Activated T-helper 1 cell treated with anti-CD3 and anti-CD28 coated beads, Interleukin-12 subunit alpha, Interleukin-12 subunit beta, Interleukin-2, Interleukin-4 antibody, amounts not matched to agents 30 ng/mL and 10 ng/mL and 1 ng/mL, durations not matched to agents 14 hours and 24 hours and 36 hours (primary cell): Measurements from ENCODE around the gene LAIR1. TPM values are rescaled to one million over a fixed set of nuclear protein-coding genes. Genes with fewer than 3 reads are reported as not detected.

Source experiments
- total RNA-seq: library from RNA; stranded (reverse); gene quantifications from 2 replicates; pipeline ENCODE4 v1.2.3, GENCODE V29; 2022

The LAIR1 gene
- total RNA-seq, 1 donor from 2014 or later: 9.4 TPM

Other genes with a start within 250 kb of the LAIR1 start
- 31.1 and 33.4 TPM in 2 replicates for gene TFPT, start 249.3 kb downstream of the LAIR1 start, total RNA-seq
- gene PRPF31, start 249.2 kb downstream of the LAIR1 start, total RNA-seq: 110 and 118 TPM in 2 replicates
- gene CNOT3, start 227.2 kb downstream of the LAIR1 start, total RNA-seq: 70.0 and 73.2 TPM in 2 replicates
- gene LENG1, start 205.2 kb downstream of the LAIR1 start, total RNA-seq: 5.8 and 6.6 TPM in 2 replicates
- gene TMC4, start 191.8 kb downstream of the LAIR1 start, total RNA-seq: 0.73 and 0.83 TPM in 2 replicates
- 255 and 263 TPM in 2 replicates for gene MBOAT7, start 175.4 kb downstream of the LAIR1 start, total RNA-seq
- gene TSEN34, start 173.6 kb downstream of the LAIR1 start, total RNA-seq: 20.1 and 20.9 TPM in 2 replicates
- gene RPS9, start 164.1 kb downstream of the LAIR1 start, total RNA-seq: 1,475 and 1,511 TPM in 2 replicates
- gene LILRB3, start 141.9 kb downstream of the LAIR1 start, total RNA-seq: 0.67 and 0.78 TPM in 2 replicates
- gene LILRA6, start 122.1 kb downstream of the LAIR1 start, total RNA-seq: 0.27 and 0.36 TPM in 2 replicates
- gene LILRB5, start 107.7 kb downstream of the LAIR1 start, total RNA-seq: not detected in 2 replicates
- not detected in 2 replicates for gene LILRB2, start 83.8 kb downstream of the LAIR1 start, total RNA-seq
- not detected in 2 replicates for gene LILRA5, start 51.8 kb downstream of the LAIR1 start, total RNA-seq
- gene LILRA4, start 25.8 kb downstream of the LAIR1 start, total RNA-seq: not detected in 2 replicates
- 0.49 and 0.59 TPM in 2 replicates for gene TTYH1, start 50.5 kb upstream of the LAIR1 start, total RNA-seq
- gene LENG8, start 84.3 kb upstream of the LAIR1 start, total RNA-seq: 192 and 193 TPM in 2 replicates
- gene LENG9, start 98.8 kb upstream of the LAIR1 start, total RNA-seq: 8.4 and 11.5 TPM in 2 replicates
- not detected in 2 replicates for gene CDC42EP5, start 108.4 kb upstream of the LAIR1 start, total RNA-seq
- gene LAIR2, start 137.9 kb upstream of the LAIR1 start, total RNA-seq: 45.7 and 49.1 TPM in 2 replicates
- gene LILRA2, start 208.9 kb upstream of the LAIR1 start, total RNA-seq: not detected in 2 replicates
- not detected in 2 replicates for gene LILRA1, start 228.7 kb upstream of the LAIR1 start, total RNA-seq